ENCODE data around the gene EDNRB.

- no peak for TF ChIP-seq EZH2phosphoT487 (IDR thresholded peaks at IDR 0.05; ENCODE audit: borderline replicate concordance)
- TF ChIP-seq CTCF (conservative IDR thresholded peaks at IDR 0.05; ENCODE audit: low read length) = no peak
Measured at GRCh38 chr13:77868717-77869116, 49.9 kb downstream of the EDNRB start.

Data from Loucy (cell line).